NCI-H1694 (cell line): ENCODE data around the gene SGCA.
A peak's percentile ranks its signal among the peaks of the same experiment; 100 is the strongest.

ENCODE experiments used
- DNase-seq: peaks from one replicate; lab custom pipeline; 2025; lab: John Stamatoyannopoulos, UW

Gene SGCA

GRCh38 chr17:50165867-50166517 is at the start of gene SGCA:
TSS of gene SGCA (plus strand) at chr17:50166005. CDS start at chr17:50166041, 36 bp downstream.
- no peak for DNase-seq

GRCh38 chr17:50117202-50118051 is 48.4 kb upstream of the SGCA start:
- DNase-seq, result no peak

- DNase-seq, result no peak
These were observed 47.6 kb upstream of the SGCA start for GRCh38 chr17:50118076-50118827.

- DNase-seq, result no peak
These were observed 47.0 kb upstream of the SGCA start for GRCh38 chr17:50118828-50119218.

GRCh38 chr17:50120475-50121253 is 45.1 kb upstream of the SGCA start:
- DNase-seq, result no peak

- DNase-seq, result no peak
These were observed 42.9 kb upstream of the SGCA start for GRCh38 chr17:50122945-50123344.

GRCh38 chr17:50123649-50124349 is 42.0 kb upstream of the SGCA start:
- no peak for DNase-seq

- DNase-seq, result peak; percentile 20
These were observed 40.3 kb upstream of the SGCA start for GRCh38 chr17:50125420-50125997.

GRCh38 chr17:50127697-50128361 is 38.0 kb upstream of the SGCA start:
- DNase-seq, result no peak

- DNase-seq, result peak; percentile 33
These were observed 37.1 kb upstream of the SGCA start for GRCh38 chr17:50128441-50129352.

- no peak for DNase-seq
These were observed 36.5 kb upstream of the SGCA start for GRCh38 chr17:50129353-50129727.

GRCh38 chr17:50129728-50130558 is 35.9 kb upstream of the SGCA start, which contains the start of gene SAMD14:
TSS of gene SAMD14 (minus strand) at chr17:50130160. CDS start at chr17:50124959, 5,201 bp downstream.
- DNase-seq, result peak; percentile 30

- DNase-seq, result no peak
These were observed 35.1 kb upstream of the SGCA start for GRCh38 chr17:50130559-50131305.

- no peak for DNase-seq
These were observed 33.6 kb upstream of the SGCA start for GRCh38 chr17:50132104-50132794.

- no peak for DNase-seq
These were observed 32.6 kb upstream of the SGCA start for GRCh38 chr17:50133028-50133768.

GRCh38 chr17:50133769-50134099 is 32.1 kb upstream of the SGCA start:
- DNase-seq, result no peak
